Measurements from ENCODE around the gene CYFIP1. TPM values are rescaled to one million over a fixed set of nuclear protein-coding genes. Genes with fewer than 3 reads are reported as not detected.

The CYFIP1 gene
- total RNA-seq, 2 donors from 2014 or later: 134 to 139 TPM

DNA sequence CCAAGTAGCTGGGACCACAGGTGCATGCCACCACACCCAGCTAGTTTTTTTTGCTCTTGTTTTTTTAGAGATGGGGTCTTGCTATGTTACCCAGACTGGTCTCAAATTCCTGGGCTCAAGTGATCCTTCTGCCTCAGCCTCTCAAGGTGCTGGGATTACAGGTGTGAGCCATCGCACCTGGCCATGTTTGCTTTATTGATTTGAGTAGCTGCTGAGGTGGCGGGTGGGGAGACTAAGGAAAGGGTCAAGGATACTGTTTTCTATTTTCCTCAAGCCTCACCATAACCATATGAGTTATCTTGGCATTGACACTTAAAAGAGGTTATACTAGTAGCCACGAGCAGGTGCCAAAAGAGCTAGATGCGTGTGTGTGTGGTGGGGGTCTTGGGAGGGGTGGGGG is 39.0 kb downstream of the CYFIP1 start:
- Histone ChIP-seq H3K27me3 (ENCODE audit: control insufficient read depth, insufficient read depth, low read length, poor library complexity, severe bottlenecking) (no peaks in the 10 kb centered on the region), H3K4me3 (ENCODE audit: low read length) (no peak overlapping the region), H3K9me3 (ENCODE audit: control insufficient read depth, low read length) (no peaks in the 10 kb centered on the region), H3K4me1 (ENCODE audit: control insufficient read depth, insufficient read depth, low read length) (no peaks in the 10 kb centered on the region), H3K36me3 (ENCODE audit: control insufficient read depth, insufficient read depth, low read length) (peaks cover 71% of the 10 kb centered on the region), H3K27ac (ENCODE audit: low read depth, low read length) (no peak overlapping the region), H3K9ac (ENCODE audit: extremely low read depth, low read length, poor library complexity, severe bottlenecking) (no peak overlapping the region)
- Mint-ChIP-seq H3K27ac (no peak overlapping the region), H3K36me3 (ENCODE audit: low read depth) (peaks cover 71% of the 10 kb centered on the region), H3K4me3 (no peak overlapping the region), H3K4me1 (no peaks in the 10 kb centered on the region), H3K9me3 (no peaks in the 10 kb centered on the region), H3K27me3 (ENCODE audit: insufficient read depth) (no peaks in the 10 kb centered on the region)
- TF ChIP-seq CTCF (conservative IDR thresholded peaks at IDR 0.05): no peak
- WGBS, 2 experiments (ENCODE audit: insufficient coverage in 1 of 2, insufficient read length in 1 of 2): 93 to 95% methylated on average over 2 to 3 of the region's 4 CpGs
- DNase-seq: no peak

DNA sequence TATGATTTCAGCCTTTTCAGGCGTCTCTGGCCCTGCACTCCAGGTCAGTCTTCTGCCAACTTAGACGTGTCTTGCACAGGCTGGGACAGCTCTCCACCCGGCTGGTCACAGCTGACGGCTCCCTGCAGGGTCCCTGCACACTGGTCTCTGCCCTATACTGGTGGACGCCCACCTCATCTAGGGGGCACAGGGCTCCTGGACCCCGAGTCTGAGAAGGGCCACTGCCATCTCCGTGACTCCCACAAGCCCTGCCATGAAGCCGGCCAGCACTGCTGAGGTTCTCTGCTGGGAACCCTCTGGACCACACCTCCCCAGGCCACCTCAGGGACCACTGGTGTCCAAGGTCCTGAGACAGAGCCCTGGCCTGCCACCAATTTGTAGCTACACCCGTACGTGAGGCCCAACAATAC is 40.5 kb downstream of the CYFIP1 start:
- no peak for TF ChIP-seq CTCF (conservative IDR thresholded peaks at IDR 0.05)
- H3K27me3 Mint-ChIP-seq (ENCODE audit: insufficient read depth): no peaks in the 10 kb centered on the region
- peaks cover 85% of the 10 kb centered on the region for H3K36me3 Mint-ChIP-seq (ENCODE audit: low read depth)
- no peak overlapping the region for H3K4me3 Mint-ChIP-seq
- H3K9ac ChIP-seq (ENCODE audit: extremely low read depth, low read length, poor library complexity, severe bottlenecking): no peak overlapping the region
- DNase-seq: no peak
- no peak overlapping the region for H3K4me3 ChIP-seq (ENCODE audit: low read length)
- H3K9me3 Mint-ChIP-seq: no peaks in the 10 kb centered on the region
- no peak overlapping the region for H3K27ac Mint-ChIP-seq
- no peaks in the 10 kb centered on the region for H3K4me1 ChIP-seq (ENCODE audit: control insufficient read depth, insufficient read depth, low read length)
- H3K27me3 ChIP-seq (ENCODE audit: control insufficient read depth, insufficient read depth, low read length, poor library complexity, severe bottlenecking): no peaks in the 10 kb centered on the region
- H3K4me1 Mint-ChIP-seq: no peaks in the 10 kb centered on the region
- no peak overlapping the region for H3K27ac ChIP-seq (ENCODE audit: low read depth, low read length)
- no peaks in the 10 kb centered on the region for H3K9me3 ChIP-seq (ENCODE audit: control insufficient read depth, low read length)
- H3K36me3 ChIP-seq (ENCODE audit: control insufficient read depth, insufficient read depth, low read length): peaks cover 81% of the 10 kb centered on the region
- WGBS, 2 experiments (ENCODE audit: insufficient coverage in 1 of 2, insufficient read length in 1 of 2): 83 to 96% methylated on average over 2 to 10 of the region's 10 CpGs

GRCh38 chr15:22939051-22939450 is 41.1 kb downstream of the CYFIP1 start:
- Mint-ChIP-seq H3K36me3 (ENCODE audit: low read depth) (peaks cover 80% of the 10 kb centered on the region), H3K4me3 (no peak overlapping the region), H3K27me3 (ENCODE audit: insufficient read depth) (no peaks in the 10 kb centered on the region), H3K27ac (no peak overlapping the region), H3K9me3 (no peaks in the 10 kb centered on the region), H3K4me1 (no peaks in the 10 kb centered on the region)
- WGBS, 2 experiments (ENCODE audit: insufficient coverage in 1 of 2, insufficient read length in 1 of 2): 94 to 99% methylated on average over 13 of the region's 13 CpGs
- H3K9ac ChIP-seq (ENCODE audit: extremely low read depth, low read length, poor library complexity, severe bottlenecking): no peak overlapping the region
- H3K36me3 ChIP-seq (ENCODE audit: control insufficient read depth, insufficient read depth, low read length): peaks cover 76% of the 10 kb centered on the region
- DNase-seq: no peak
- no peaks in the 10 kb centered on the region for H3K4me1 ChIP-seq (ENCODE audit: control insufficient read depth, insufficient read depth, low read length)
- no peaks in the 10 kb centered on the region for H3K9me3 ChIP-seq (ENCODE audit: control insufficient read depth, low read length)
- H3K27ac ChIP-seq (ENCODE audit: low read depth, low read length): no peak overlapping the region
- H3K27me3 ChIP-seq (ENCODE audit: control insufficient read depth, insufficient read depth, low read length, poor library complexity, severe bottlenecking): no peaks in the 10 kb centered on the region
- H3K4me3 ChIP-seq (ENCODE audit: low read length): no peak overlapping the region
- TF ChIP-seq CTCF (conservative IDR thresholded peaks at IDR 0.05): no peak
